ENCODE data around the gene CALML5.
"Not testable (repeated sequence)": the region's sequence is repeated elsewhere in the genome, so short reads cannot be mapped to it uniquely, and the experiment has no call there.

The CALML5 gene

DNA sequence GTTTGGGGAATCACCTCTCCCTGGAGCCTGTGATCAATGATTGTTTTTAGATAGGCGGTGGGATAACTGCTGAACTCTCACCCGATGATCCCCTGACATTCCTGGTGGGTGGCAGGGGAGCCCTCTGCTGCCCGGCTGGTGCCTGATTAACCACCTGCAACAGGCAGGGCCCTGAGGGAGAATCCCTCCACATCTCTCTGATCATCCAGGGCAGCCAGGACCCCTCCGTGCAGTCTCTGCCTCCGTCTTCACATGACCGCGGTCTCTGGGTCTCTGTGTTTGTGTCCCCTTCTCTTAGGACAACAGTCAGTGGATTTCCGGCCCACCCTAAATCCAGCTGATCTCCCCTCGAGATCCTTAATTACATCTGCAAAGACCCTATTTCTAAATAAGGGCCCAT is 17.4 kb downstream of the CALML5 start:
- no peaks in the 10 kb centered on the region for H3K27me3 ChIP-seq (ENCODE audit: control insufficient read depth, insufficient read depth, low read length, poor library complexity, severe bottlenecking)
- no peaks in the 10 kb centered on the region for H3K36me3 ChIP-seq (ENCODE audit: control insufficient read depth, insufficient read depth, low read length)
- no peaks in the 10 kb centered on the region for H3K9me3 ChIP-seq (ENCODE audit: control insufficient read depth, low read length)
- H3K27ac ChIP-seq (ENCODE audit: insufficient read depth, low read depth, low read length, poor library complexity, severe bottlenecking): no peak overlapping the region
- 93 to 95% methylated on average over 9 of the region's 9 CpGs for WGBS, 2 experiments
- H3K4me3 ChIP-seq (ENCODE audit: insufficient read depth, low read depth, low read length): no peak overlapping the region
- H3K4me1 ChIP-seq (ENCODE audit: control insufficient read depth, insufficient read depth, low read length): peaks cover 17% of the 10 kb centered on the region

DNA sequence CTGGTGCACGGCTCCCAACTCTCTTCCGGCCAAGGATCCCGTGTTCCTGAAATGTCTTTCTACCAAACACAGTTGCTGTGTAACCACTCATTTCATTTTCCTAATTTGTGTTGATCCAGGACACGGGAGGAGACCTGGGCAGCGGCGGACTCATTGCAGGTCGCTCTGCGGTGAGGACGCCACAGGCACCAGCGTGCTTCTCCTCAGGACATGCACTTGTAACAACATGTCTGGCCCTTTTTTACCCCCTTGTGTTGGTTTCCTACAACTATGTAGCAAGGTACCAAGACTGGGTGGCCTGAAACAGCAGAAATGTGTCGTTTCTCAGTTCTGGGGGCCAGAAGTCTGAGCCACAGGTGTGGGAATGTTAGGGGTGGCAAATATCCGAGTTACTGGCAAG is 18.2 kb downstream of the CALML5 start:
- WGBS, 2 experiments: 95 to 97% methylated on average over 12 of the region's 12 CpGs
- Histone ChIP-seq H3K36me3 (ENCODE audit: control insufficient read depth, insufficient read depth, low read length) (no peaks in the 10 kb centered on the region), H3K9me3 (ENCODE audit: control insufficient read depth, low read length) (no peaks in the 10 kb centered on the region), H3K4me1 (ENCODE audit: control insufficient read depth, insufficient read depth, low read length) (peaks cover 15% of the 10 kb centered on the region), H3K4me3 (ENCODE audit: insufficient read depth, low read depth, low read length) (no peak overlapping the region), H3K27me3 (ENCODE audit: control insufficient read depth, insufficient read depth, low read length, poor library complexity, severe bottlenecking) (no peaks in the 10 kb centered on the region), H3K27ac (ENCODE audit: insufficient read depth, low read depth, low read length, poor library complexity, severe bottlenecking) (no peak overlapping the region)

DNA sequence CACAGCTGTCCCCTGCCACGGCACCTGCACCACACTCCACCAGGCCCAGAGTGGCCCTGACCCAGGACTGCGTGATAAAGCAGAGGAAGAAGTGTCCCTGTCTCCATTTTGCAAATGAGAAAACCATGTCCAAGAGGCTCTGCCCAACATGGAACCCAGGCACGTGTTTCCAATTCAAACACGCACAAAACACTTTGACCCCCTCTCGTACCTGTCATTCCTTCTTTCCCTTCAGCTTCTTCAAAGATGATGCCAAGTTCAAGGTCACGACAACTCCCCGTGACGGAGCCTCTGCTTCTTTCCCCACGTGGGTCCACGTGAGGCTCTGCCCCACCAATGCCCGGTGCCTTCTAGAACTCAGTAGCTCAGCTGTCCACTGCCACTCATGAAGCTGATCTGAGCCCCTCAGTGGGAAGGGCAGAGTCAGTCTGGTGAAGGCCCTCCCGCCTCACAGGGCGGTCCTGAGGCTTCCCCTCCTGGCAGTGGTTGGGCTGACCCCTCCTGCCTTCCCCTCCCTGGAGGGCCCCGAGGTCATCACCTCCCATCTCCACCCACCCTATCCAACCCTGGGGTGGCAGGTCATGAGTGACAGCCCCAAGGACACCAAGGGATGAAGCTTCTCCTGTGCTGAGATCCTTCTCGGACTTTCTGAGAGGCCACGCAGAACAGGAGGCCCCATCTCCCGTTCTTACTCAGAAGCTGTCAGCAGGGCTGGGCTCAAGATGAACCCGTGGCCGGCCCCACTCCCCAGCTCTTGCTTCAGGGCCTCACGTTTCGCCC is 19.0 kb downstream of the CALML5 start:
- Histone ChIP-seq H3K27ac (ENCODE audit: insufficient read depth, low read depth, low read length, poor library complexity, severe bottlenecking) (no peak overlapping the region), H3K4me3 (ENCODE audit: insufficient read depth, low read depth, low read length) (no peak overlapping the region), H3K36me3 (ENCODE audit: control insufficient read depth, insufficient read depth, low read length) (no peaks in the 10 kb centered on the region), H3K4me1 (ENCODE audit: control insufficient read depth, insufficient read depth, low read length) (peaks cover 8% of the 10 kb centered on the region), H3K27me3 (ENCODE audit: control insufficient read depth, insufficient read depth, low read length, poor library complexity, severe bottlenecking) (no peaks in the 10 kb centered on the region), H3K9me3 (ENCODE audit: control insufficient read depth, low read length) (no peaks in the 10 kb centered on the region)
- WGBS, 2 experiments: 89 to 91% methylated on average over 21 of the region's 21 CpGs

DNA sequence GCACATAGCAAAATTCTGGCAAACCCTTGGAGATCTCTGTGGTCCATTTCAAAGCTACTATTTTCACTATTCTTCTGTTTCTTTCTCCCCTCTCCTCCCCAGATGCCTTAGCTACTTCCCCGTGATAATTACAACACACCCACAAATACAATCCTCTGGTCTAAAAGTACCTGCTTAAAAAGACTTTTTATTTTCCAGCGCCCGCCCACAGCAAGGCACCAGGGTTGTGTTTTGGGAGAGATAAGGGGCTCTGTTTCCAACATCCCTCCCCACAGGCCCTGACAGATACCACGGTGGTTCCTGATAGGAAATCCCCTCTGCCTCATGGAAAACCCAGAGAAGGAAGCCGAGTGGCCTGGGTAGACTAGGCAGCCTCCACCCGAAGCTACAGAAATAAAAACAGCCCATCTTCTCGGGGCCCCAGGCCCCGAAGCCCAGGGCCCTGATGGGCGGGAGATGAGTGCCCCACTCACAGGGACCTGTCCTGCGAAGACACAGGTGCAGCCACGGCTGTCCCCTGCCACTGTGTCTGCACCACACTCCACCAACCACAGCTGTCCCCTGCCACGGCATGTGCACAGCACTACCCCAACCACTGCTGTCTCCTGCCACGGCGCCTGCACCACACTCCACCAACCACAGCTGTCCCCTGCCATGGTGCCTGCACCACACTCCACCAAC is 19.7 kb downstream of the CALML5 start:
- no peak overlapping the region for H3K27ac ChIP-seq (ENCODE audit: insufficient read depth, low read depth, low read length, poor library complexity, severe bottlenecking)

GRCh38 chr10:5478694-5479305 is 20.6 kb downstream of the CALML5 start:
- Histone ChIP-seq H3K27ac (ENCODE audit: insufficient read depth, low read depth, low read length, poor library complexity, severe bottlenecking) (no peak overlapping the region), H3K36me3 (ENCODE audit: control insufficient read depth, insufficient read depth, low read length) (no peaks in the 10 kb centered on the region), H3K27me3 (ENCODE audit: control insufficient read depth, insufficient read depth, low read length, poor library complexity, severe bottlenecking) (no peaks in the 10 kb centered on the region), H3K4me3 (ENCODE audit: insufficient read depth, low read depth, low read length) (no peak overlapping the region), H3K4me1 (ENCODE audit: control insufficient read depth, insufficient read depth, low read length) (peaks cover 8% of the 10 kb centered on the region), H3K9me3 (ENCODE audit: control insufficient read depth, low read length) (no peaks in the 10 kb centered on the region)
- WGBS, 2 experiments: 90% methylated on average over 17 to 18 of the region's 18 CpGs

More for the DNA sequence above, 19.7 kb downstream of the CALML5 start:
- H3K4me1 ChIP-seq (ENCODE audit: control insufficient read depth, insufficient read depth, low read length): peaks cover 8% of the 10 kb centered on the region
- no peaks in the 10 kb centered on the region for H3K9me3 ChIP-seq (ENCODE audit: control insufficient read depth, low read length)
- H3K36me3 ChIP-seq (ENCODE audit: control insufficient read depth, insufficient read depth, low read length): no peaks in the 10 kb centered on the region
- H3K27me3 ChIP-seq (ENCODE audit: control insufficient read depth, insufficient read depth, low read length, poor library complexity, severe bottlenecking): no peaks in the 10 kb centered on the region
- WGBS, 2 experiments: 86 to 88% methylated on average over 13 to 14 of the region's 14 CpGs
- H3K4me3 ChIP-seq (ENCODE audit: insufficient read depth, low read depth, low read length): no peak overlapping the region

- no peaks in the 10 kb centered on the region for H3K9me3 ChIP-seq (ENCODE audit: control insufficient read depth, low read length)
- no peak overlapping the region for H3K27ac ChIP-seq (ENCODE audit: insufficient read depth, low read depth, low read length, poor library complexity, severe bottlenecking)
- H3K4me3 ChIP-seq (ENCODE audit: insufficient read depth, low read depth, low read length): no peak overlapping the region
- H3K36me3 ChIP-seq (ENCODE audit: control insufficient read depth, insufficient read depth, low read length): no peaks in the 10 kb centered on the region
- peaks cover 8% of the 10 kb centered on the region for H3K4me1 ChIP-seq (ENCODE audit: control insufficient read depth, insufficient read depth, low read length)
- WGBS, 2 experiments: 95% methylated on average over 11 of the region's 11 CpGs
- no peaks in the 10 kb centered on the region for H3K27me3 ChIP-seq (ENCODE audit: control insufficient read depth, insufficient read depth, low read length, poor library complexity, severe bottlenecking)
Observed at GRCh38 chr10:5477948-5478693, 21.2 kb downstream of the CALML5 start.

DNA sequence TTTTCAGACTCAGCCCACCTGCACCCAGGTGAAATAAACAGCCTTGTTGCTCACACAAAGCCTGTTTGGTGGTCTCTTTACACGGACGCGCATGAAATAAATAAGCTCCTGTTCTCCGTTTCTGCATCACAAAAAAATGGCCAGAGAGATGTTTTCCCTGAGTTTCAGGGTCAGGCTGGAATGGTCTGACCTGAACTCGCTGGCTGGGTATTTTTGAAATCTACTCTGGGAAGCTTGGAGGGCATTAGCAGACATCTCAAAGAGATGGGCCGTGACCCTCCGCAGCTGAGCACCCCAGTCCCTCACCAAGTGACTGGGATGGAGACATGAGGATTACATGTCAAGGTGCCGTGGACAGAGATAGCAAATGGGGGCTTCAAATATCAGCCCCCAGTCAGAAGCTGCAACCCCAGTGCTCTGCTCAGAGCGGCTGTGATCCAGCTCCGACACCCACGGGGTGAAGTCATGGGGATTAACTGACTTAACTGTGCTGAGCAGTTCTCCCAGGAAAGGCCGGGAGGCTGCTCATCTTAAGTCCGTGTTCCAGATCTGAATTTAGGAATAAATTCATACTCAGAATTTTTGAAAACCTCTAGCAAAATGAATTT is 22.3 kb downstream of the CALML5 start:
- Histone ChIP-seq H3K27ac (ENCODE audit: insufficient read depth, low read depth, low read length, poor library complexity, severe bottlenecking) (no peak overlapping the region), H3K27me3 (ENCODE audit: control insufficient read depth, insufficient read depth, low read length, poor library complexity, severe bottlenecking) (no peaks in the 10 kb centered on the region), H3K36me3 (ENCODE audit: control insufficient read depth, insufficient read depth, low read length) (no peaks in the 10 kb centered on the region), H3K4me3 (ENCODE audit: insufficient read depth, low read depth, low read length) (no peak overlapping the region), H3K9me3 (ENCODE audit: control insufficient read depth, low read length) (no peaks in the 10 kb centered on the region), H3K4me1 (ENCODE audit: control insufficient read depth, insufficient read depth, low read length) (peaks cover 8% of the 10 kb centered on the region)
- WGBS, 2 experiments: 48 to 57% methylated on average over 13 of the region's 13 CpGs

DNA sequence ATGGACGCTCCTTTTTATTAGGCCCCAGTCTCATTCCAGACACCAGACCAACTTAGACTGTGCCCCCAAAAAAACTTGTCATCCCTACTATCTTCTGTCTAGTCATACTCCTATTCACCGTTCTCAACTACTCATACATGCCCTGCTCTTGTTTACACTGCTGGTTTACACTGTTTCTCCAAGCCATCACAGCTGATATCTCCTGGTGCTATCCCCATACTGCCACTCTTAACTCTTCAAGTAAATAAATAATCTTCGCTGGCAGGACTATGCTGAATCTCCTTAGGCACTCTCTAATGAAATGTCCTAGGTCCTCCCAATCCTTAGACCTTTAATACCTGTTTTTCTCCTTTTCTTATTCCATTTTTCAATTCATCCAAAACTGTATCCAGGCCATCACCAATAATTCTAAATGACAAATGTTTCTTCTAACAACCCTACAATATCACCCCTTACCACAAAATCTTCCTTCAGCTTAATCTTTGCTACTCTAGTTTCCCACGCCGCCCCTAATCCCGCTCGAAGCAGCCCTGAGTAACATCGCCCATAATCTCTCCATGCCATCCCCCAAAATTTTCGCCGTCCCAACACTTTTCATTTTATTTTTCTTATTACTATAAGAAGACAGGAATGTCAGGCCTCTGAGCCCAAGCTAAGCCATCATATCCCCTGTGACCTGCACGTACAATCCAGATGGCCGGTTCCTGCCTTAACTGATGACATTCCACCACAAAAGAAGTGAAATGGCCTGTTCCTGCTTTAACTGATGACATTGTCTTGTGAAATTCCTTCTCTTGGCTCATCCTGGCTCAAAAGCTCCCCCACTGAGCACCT is 23.2 kb downstream of the CALML5 start:
- WGBS, 2 experiments: 69 to 72% methylated on average over 10 to 11 of the region's 12 CpGs
- H3K27ac ChIP-seq (ENCODE audit: insufficient read depth, low read depth, low read length, poor library complexity, severe bottlenecking); H3K36me3 ChIP-seq (ENCODE audit: control insufficient read depth, insufficient read depth, low read length); H3K4me3 ChIP-seq (ENCODE audit: insufficient read depth, low read depth, low read length); H3K4me1 ChIP-seq (ENCODE audit: control insufficient read depth, insufficient read depth, low read length); H3K9me3 ChIP-seq (ENCODE audit: control insufficient read depth, low read length); H3K27me3 ChIP-seq (ENCODE audit: control insufficient read depth, insufficient read depth, low read length, poor library complexity, severe bottlenecking): not testable (repeated sequence)

GRCh38 chr10:5475088-5475487 is 24.3 kb downstream of the CALML5 start:
- not testable (repeated sequence) for H3K27me3 ChIP-seq (ENCODE audit: control insufficient read depth, insufficient read depth, low read length, poor library complexity, severe bottlenecking); H3K9me3 ChIP-seq (ENCODE audit: control insufficient read depth, low read length); H3K36me3 ChIP-seq (ENCODE audit: control insufficient read depth, insufficient read depth, low read length); H3K27ac ChIP-seq (ENCODE audit: insufficient read depth, low read depth, low read length, poor library complexity, severe bottlenecking); H3K4me1 ChIP-seq (ENCODE audit: control insufficient read depth, insufficient read depth, low read length); H3K4me3 ChIP-seq (ENCODE audit: insufficient read depth, low read depth, low read length)
- WGBS, 2 experiments: 93% methylated on average over 4 to 6 of the region's 8 CpGs

Data from ectodermal cell (in vitro differentiated cells).